Skeletal muscle tissue (tissue), 4 donors: ENCODE measurements around the gene MLN. TPM values are rescaled to one million over a fixed set of nuclear protein-coding genes. Genes with fewer than 3 reads are reported as not detected.

ENCODE experiments used
- H3K27ac ChIP-seq: one replicate; pipeline ENCODE4 v1.7.0; 2013; ENCODE audit warnings: mild to moderate bottlenecking, low read depth, low read length, inconsistent platforms
- H3K27me3 ChIP-seq, 3 donors: one replicate each; pipeline ENCODE4 v1.7.0; 2013; ENCODE audit warnings: low read length in 3 of 3; ENCODE audit not compliant: control insufficient read depth in 3 of 3, insufficient read depth in 3 of 3
- H3K36me3 ChIP-seq, 3 donors: one replicate each; pipeline ENCODE4 v1.7.0; 2013; ENCODE audit warnings: low read length in 3 of 3; ENCODE audit not compliant: control insufficient read depth in 3 of 3, insufficient read depth in 3 of 3
- H3K4me1 ChIP-seq, 3 donors: one replicate each; pipeline ENCODE4 v1.7.0; 2013; ENCODE audit warnings: low read length in 3 of 3, mild to moderate bottlenecking in 3 of 3; ENCODE audit not compliant: control insufficient read depth in 3 of 3, insufficient read depth in 3 of 3
- H3K4me3 ChIP-seq, 3 donors: one replicate each; pipeline ENCODE4 v1.7.0; 2013; ENCODE audit warnings: low read length in 3 of 3
- H3K9ac ChIP-seq, 3 donors: one replicate each; pipeline ENCODE4 v1.7.0; 2013; ENCODE audit warnings: low read length in 3 of 3, mild to moderate bottlenecking in 3 of 3, moderate library complexity in 2 of 3, low read depth in 1 of 3
- H3K9me3 ChIP-seq, 3 donors: one replicate each; pipeline ENCODE4 v1.7.0; 2013; ENCODE audit warnings: low read length in 3 of 3; ENCODE audit not compliant: control insufficient read depth in 3 of 3
- total RNA-seq: library from RNA; depleted of rRNA; stranded (reverse); fragments of >200 nt; gene quantifications from one replicate; pipeline ENCODE4 v1.2.3, GENCODE V29; 2014
- donor health status: Osteomylitis.

MLN gene
- total RNA-seq, 1 donor from 2014 or later = not detected

DNA sequence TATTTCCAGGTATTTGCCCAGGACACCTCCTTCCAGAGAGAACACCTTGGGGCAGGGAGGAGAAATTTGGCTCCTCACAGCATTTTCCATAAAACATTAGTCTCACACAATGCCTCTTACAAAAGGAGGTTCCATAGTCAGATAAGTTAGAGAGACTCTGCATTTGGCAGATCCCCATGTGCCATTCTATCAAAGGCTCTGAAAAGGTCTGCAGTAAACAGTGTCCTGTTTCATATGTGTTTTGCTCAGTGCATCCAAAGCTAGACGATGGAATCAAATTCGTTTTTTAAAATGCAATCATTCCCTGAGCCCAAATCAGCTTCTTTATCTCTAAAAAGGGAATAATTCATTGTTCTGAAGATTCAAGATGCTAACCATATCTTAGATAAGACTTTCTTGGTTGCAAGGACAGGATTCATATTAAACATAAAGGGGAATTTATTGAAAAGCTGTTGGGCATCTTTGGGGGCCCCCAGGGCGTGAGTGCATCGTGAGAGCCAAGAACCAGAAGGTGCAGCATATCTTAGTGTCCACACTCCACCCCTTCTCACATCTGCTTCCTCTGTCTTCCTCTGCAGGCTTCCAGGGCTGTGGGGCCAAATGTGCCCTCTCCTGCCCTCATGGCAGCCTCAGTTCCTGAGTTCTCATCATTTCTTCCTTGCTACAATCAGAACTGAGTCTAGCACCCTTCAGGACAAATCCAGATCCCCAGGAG lies 41.4 kb upstream of the MLN start:
- Histone ChIP-seq H3K9me3 (no peaks in the 10 kb centered on the region), H3K36me3 (no peaks in the 10 kb centered on the region), H3K27ac (no peak overlapping the region), H3K4me3 (no peak overlapping the region), H3K4me1 (peaks cover 4 to 5% (median 4%) of the 10 kb centered on the region in 3 donors), H3K27me3 (peaks cover 0 to 15% (median 14%) of the 10 kb centered on the region in 3 donors), H3K9ac (no peak overlapping the region)

DNA sequence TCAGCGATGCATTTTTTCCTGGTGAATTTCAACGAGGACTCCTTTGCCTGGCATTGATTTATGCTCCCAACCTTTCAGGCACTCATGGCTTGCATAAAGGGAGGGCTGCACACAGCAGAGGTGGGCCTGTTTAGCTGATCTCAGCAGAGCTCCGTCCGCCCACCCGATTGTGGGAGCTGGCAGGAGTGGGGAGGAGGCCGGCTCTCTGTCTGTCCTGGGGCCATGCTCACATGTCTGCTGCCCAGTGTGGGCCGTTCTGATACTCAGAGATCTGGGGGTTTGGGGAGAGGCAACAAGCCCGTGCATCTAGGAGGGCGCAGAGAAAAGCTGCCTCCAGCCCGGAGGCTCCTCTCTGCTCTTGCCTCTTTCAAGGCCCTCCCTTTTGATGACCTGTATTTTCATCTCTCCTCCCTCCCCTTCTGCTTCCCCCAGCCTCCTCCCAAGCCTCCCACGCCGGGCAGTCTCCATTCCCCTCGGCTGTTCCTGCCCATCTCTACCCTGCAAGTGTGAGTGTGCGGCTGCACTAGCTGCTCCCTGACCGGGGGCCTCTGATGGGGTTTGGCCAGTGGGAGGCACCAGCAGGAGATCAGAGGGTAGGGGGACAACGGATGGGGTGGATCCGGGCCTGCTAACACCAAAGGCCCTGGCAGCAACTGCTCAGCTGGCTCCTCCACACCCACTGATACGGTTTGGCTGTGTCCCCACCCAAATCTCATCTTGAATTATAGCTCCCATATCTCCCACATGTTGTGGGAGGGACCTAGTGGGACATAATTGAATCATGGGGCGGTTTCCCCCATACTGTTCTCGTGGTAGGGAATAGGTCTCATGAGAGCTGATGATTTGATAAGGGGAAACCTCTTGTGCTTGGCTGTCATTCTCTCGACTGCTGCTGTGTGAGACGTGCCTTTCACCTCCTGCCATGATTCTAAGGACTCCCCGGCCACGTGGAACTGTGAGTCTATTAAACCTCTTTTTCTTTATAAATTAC lies 39.6 kb upstream of the MLN start:
- H3K9ac ChIP-seq = no peak overlapping the region
- H3K4me1 ChIP-seq = peaks cover 4 to 17% (median 12%) of the 10 kb centered on the region in 3 donors
- H3K9me3 ChIP-seq = no peaks in the 10 kb centered on the region
- no peak overlapping the region for H3K27ac ChIP-seq
- no peaks in the 10 kb centered on the region for H3K36me3 ChIP-seq
- H3K4me3 ChIP-seq = no peak overlapping the region
- peaks cover 0 to 7% (median 4%) of the 10 kb centered on the region in 3 donors for H3K27me3 ChIP-seq

DNA sequence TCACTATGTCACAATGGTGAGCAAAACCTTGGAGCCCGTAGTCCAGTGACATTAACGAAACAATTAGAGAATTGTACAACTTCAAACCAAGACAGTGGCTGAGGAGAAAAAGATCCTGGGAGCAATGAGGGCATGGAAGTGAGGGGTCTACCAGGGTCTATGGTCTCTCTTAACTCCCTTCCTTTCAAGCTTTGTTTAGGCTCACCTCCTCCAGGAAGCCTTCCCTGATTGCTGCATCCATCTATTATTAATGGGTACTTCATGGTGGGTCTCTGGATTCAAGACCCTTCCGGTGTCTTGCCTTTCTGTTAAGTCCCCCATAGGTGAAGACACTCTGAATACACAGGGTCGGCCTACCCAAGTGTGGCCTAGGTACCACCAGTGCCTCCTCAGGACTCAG lies 38.1 kb upstream of the MLN start:
- H3K4me1 ChIP-seq = peaks cover 4 to 17% (median 12%) of the 10 kb centered on the region in 3 donors
- H3K27me3 ChIP-seq = peaks cover 0 to 7% (median 4%) of the 10 kb centered on the region in 3 donors
- H3K4me3 ChIP-seq = no peak overlapping the region
- no peak overlapping the region for H3K9ac ChIP-seq
- no peak overlapping the region for H3K27ac ChIP-seq
- H3K36me3 ChIP-seq = no peaks in the 10 kb centered on the region
- H3K9me3 ChIP-seq = no peaks in the 10 kb centered on the region

DNA sequence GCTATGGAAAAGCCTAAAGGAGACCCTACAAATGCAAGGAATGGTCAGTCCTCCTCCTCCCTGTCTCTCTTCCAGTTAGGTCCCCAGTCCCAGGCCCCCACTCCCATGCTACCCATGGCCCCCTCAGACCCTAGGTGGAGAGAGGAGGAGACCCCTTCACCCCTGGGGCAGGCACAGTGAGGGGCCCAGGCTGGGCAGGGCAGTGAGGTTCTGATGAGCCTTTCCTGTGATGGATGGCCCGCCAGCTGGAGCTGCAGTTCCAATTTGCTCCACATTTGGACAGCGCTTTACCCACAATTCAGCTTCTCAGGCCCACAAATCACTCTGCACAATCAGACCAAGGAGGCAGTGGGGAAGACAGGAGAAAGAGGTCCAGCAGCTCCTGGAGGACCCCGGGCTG lies 37.3 kb upstream of the MLN start:
- no peaks in the 10 kb centered on the region for H3K36me3 ChIP-seq
- H3K27me3 ChIP-seq = peaks cover 0 to 7% (median 4%) of the 10 kb centered on the region in 3 donors

DNA sequence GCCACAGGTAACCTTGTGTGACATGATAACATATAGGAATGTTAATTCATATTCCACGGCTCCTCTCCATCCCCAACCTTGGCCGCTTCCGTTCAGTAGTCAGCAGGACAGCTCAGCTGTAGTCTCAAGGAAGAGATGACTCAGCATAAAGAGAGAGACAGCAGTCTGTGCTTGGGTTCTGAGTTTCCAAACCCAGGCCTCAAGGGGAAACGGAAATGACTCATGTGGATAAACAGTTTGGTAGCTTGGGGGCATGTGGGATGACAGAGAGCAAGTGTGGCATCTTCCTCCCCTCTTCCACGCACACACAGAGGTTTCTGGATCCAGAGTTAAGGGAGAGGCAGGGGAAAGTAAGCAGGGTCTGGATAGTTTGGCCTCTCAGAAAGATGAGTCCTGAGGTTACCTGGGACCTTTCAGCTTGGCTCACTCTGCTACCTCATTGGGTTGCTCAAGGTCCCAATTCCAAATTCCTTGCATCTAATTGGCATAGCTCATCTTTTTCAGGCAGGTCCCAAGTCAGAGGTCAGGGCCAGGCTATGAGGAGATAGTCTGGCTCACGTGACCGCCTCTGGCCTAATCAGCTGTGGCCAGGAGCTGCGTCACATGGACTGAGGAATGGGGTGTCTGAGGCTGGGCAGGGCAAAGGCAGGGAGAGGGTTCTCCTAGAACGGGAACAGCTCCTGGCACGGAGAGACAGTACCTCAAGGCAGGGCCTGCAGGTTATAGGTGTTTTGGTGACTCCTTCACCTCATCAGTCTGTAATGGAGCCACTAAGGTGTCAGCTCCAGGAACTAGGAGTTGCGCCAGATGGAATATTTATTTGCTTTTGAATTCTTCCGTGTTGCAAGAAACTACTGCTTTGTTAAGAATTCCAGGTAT lies 36.5 kb upstream of the MLN start:
- Histone ChIP-seq H3K9me3 (no peaks in the 10 kb centered on the region), H3K4me1 (peaks cover 4 to 17% (median 12%) of the 10 kb centered on the region in 3 donors), H3K9ac (no peak overlapping the region), H3K27me3 (peaks cover 0 to 7% (median 4%) of the 10 kb centered on the region in 3 donors), H3K27ac (no peak overlapping the region), H3K36me3 (no peaks in the 10 kb centered on the region), H3K4me3 (no peak overlapping the region)

More for the DNA sequence above, 37.3 kb upstream of the MLN start:
- no peaks in the 10 kb centered on the region for H3K9me3 ChIP-seq
- no peak overlapping the region for H3K4me3 ChIP-seq
- no peak overlapping the region for H3K27ac ChIP-seq
- peaks cover 4 to 17% (median 12%) of the 10 kb centered on the region in 3 donors for H3K4me1 ChIP-seq
- no peak overlapping the region for H3K9ac ChIP-seq

DNA sequence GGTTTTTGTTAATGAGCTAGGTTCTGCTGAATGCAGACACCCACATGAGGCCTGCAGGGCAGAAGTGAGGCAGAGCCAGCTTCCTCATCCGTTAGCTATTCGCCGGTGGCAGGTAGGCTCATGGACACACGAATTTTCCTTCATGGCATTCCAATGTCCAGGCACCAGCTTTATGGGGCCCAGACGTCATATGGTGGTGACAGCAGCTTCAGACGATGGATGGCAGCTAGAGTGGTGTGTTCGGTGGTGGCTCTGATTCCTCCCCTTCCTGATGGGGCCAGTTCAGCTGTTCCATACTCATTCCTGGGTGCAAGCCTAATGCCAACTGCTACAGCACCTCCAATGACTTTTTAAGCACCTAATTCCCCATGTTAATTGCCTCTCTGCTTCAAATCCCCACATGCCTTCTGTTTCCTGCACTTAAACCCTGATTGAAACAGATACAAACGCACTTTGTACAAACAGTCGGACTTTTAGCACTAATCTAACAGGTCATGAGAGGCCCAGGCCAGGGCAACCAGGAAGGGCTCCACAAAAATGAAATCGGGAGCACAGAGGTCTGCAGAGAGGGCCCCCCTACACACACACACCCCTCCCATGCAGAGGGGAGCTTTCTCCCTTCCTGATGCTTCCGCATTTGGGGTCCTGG lies 35.7 kb upstream of the MLN start:
- H3K9me3 ChIP-seq = no peaks in the 10 kb centered on the region
- H3K4me3 ChIP-seq = no peak overlapping the region
- H3K36me3 ChIP-seq = no peaks in the 10 kb centered on the region
- no peak overlapping the region for H3K9ac ChIP-seq
- no peak overlapping the region for H3K27ac ChIP-seq
- peaks cover 4 to 17% (median 12%) of the 10 kb centered on the region in 3 donors for H3K4me1 ChIP-seq
- H3K27me3 ChIP-seq = peaks cover 0 to 11% (median 4%) of the 10 kb centered on the region in 3 donors

DNA sequence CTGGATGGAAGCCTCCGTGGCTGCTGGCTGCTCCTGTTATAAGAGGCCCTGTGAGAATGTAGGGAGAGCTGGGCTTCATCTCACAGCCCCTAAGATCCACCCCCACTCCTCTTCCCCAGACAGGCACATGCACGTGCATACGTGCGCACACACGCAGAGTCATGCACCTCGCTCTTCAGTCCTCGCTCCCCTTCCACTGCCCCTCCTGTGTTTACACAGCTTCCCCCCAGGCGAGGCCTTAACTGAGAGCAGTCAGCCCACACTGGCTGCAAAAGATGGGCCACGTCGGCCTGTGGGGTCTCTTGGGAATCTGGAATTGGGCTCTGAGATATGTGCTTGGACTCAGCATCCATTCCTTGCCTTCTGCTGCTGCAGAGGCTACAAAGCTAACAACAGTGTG lies 35.2 kb upstream of the MLN start:
- Histone ChIP-seq H3K36me3 (no peaks in the 10 kb centered on the region), H3K4me3 (no peak overlapping the region), H3K4me1 (peaks cover 4 to 17% (median 12%) of the 10 kb centered on the region in 3 donors), H3K27me3 (peaks cover 0 to 11% (median 4%) of the 10 kb centered on the region in 3 donors), H3K9ac (no peak overlapping the region), H3K27ac (no peak overlapping the region), H3K9me3 (no peaks in the 10 kb centered on the region)

DNA sequence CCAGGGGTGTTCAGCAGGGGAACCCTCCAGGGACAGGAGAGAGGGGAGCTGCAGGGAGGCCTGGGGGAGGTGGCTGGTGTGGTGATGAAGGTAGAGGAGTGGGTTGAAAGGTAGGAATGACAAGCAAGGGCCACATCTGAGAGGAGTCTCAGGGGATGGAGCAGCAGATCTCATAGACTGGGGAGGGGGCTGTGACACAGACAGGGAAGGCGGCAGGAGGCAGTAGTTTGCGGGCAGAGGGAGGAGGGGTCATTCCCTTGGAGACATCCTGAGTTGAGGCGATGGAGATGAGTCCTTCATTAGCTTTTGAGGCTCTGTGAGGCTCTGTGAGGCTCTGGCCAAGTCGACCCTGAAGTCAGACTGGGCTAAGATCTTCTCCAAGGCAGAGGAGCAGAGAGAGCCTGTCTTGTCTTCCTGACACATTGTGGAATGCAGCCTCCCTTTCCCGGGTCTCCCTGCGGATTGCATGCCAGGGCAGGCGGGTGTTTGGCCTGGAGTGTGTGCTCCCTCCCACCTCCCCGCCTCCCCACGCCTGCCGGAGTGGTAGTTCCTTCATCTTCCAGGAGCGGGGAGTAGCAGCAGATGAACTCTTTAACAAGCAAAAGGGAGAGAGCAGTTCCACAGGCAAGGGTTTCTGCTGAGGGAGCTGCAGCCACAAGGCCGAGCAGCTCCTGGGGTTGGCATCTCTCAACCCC lies 34.3 kb upstream of the MLN start:
- H3K4me1 ChIP-seq = peaks cover 4 to 17% (median 12%) of the 10 kb centered on the region in 3 donors

More for the DNA sequence above, 34.3 kb upstream of the MLN start:
- H3K9me3 ChIP-seq = no peaks in the 10 kb centered on the region
- H3K36me3 ChIP-seq = no peaks in the 10 kb centered on the region
- peaks cover 0 to 15% (median 10%) of the 10 kb centered on the region in 3 donors for H3K27me3 ChIP-seq
- no peak overlapping the region for H3K9ac ChIP-seq
- H3K27ac ChIP-seq = no peak overlapping the region
- H3K4me3 ChIP-seq = no peak overlapping the region
